HUES64 (cell line): Measurements from ENCODE around the gene EMC8. TPM values are rescaled to one million over a fixed set of nuclear protein-coding genes. Genes with fewer than 3 reads are reported as not detected.

ENCODE experiments used
- H3K27ac ChIP-seq: 2 replicates; pipeline ENCODE4 v1.7.0; 2013; ENCODE audit warnings: low read depth, low read length, inconsistent platforms
- H3K27me3 ChIP-seq: 2 replicates; pipeline ENCODE4 v1.6.1; 2013; ENCODE audit warnings: mild to moderate bottlenecking, low read length; ENCODE audit not compliant: insufficient read depth
- H3K36me3 ChIP-seq: 2 replicates; pipeline ENCODE4 v1.6.1; 2013; ENCODE audit warnings: mild to moderate bottlenecking, low read length; ENCODE audit not compliant: insufficient read depth
- H3K4me1 ChIP-seq: 2 replicates; pipeline ENCODE4 v1.6.1; 2013; ENCODE audit warnings: mild to moderate bottlenecking, low read length, moderate library complexity; ENCODE audit not compliant: insufficient read depth
- H3K4me3 ChIP-seq: 2 replicates; pipeline ENCODE4 v1.5.1; 2013; ENCODE audit warnings: mild to moderate bottlenecking, low read length, moderate library complexity
- H3K9ac ChIP-seq: 2 replicates; pipeline ENCODE4 v1.6.1; 2013; ENCODE audit warnings: mild to moderate bottlenecking, low read depth, low read length
- H3K9me3 ChIP-seq: 2 replicates; pipeline ENCODE4 v1.6.1; 2013; ENCODE audit warnings: low read depth, low read length; ENCODE audit not compliant: insufficient read depth
- WGBS: fragments of 150-250, 120-280 bp; methylation state at CpG from one replicate; pipeline ENCODE4 v1.1.7; 2013; ENCODE audit warnings: missing lambda C conversion rate; 5-methylcytosine and 5-hydroxymethylcytosine counted together
- polyA plus RNA-seq, 2 experiments: library from polyadenylated mRNA; stranded (reverse); fragments of 50-300 nt; gene quantifications; one replicate each; pipeline ENCODE4 v1.2.3, GENCODE V29; 2013

Gene EMC8
- 38.7 TPM for polyA plus RNA-seq (2013, experiment 1 of 2)
- polyA plus RNA-seq (2013, experiment 2 of 2), result 34.2 TPM

DNA sequence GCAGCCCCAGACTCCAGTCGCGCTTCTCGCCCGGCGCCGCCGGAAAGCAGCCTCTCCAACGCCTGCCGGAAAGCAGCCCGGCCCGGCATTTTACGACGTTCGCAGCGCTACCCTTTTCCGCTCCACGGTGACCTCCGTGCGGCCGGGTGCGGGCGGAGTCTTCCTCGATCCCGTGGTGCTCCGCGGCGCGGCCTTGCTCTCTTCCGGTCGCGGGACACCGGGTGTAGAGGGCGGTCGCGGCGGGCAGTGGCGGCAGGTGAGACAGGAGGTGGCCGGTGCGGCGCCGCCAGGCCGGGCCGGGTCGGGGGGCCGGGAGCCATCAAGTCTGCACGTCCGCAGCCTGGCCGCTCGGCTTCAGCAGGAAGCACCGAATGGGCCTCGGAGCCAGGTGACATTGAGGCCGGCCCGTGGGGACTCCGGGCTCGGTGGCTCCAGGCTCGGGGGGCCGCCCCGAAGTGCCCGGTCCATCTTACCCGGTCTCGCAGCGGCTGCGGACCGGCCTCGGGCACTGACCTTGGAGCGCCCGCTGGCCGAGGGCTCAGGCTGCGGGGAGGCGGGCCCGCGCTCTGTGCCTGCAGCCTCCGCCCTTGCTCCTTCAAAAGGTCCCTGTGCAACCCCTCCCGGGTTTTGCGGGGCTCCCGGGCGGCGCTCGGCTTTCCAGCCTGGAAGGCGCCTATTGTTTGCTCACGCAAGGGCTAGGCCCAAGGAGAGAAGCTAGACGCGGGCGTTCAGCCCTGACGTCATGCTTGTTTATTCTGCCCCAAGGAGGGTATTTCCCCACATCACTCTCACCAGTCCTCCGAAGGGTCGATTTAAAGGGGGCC is at the start of gene EMC8, which contains the start of gene COX4I1:
Gene EMC8, minus strand, starts transcription at position 48 of the 824 bp plus-strand sequence. CDS start 249 bp downstream, outside the sequence.
Gene COX4I1, plus strand, starts transcription at position 199 of the 824 bp plus-strand sequence. CDS start 1,511 bp downstream, outside the sequence.
- Histone ChIP-seq H3K27ac (peak within 1 kb of the TSS; percentile 91), H3K4me3 (peak within 1 kb of the TSS; percentile 95), H3K36me3 (peaks cover 63% of the 10 kb centered on the region), H3K9me3 (no peaks in the 10 kb centered on the region), H3K27me3 (no peaks in the 10 kb centered on the region), H3K4me1 (peaks cover 2% of the 10 kb centered on the region; the same call in 1 of the 2 replicates), H3K9ac (peak within 1 kb of the TSS; percentile 94)
- under 1% methylated on average over 87 of the region's 87 CpGs for WGBS

DNA sequence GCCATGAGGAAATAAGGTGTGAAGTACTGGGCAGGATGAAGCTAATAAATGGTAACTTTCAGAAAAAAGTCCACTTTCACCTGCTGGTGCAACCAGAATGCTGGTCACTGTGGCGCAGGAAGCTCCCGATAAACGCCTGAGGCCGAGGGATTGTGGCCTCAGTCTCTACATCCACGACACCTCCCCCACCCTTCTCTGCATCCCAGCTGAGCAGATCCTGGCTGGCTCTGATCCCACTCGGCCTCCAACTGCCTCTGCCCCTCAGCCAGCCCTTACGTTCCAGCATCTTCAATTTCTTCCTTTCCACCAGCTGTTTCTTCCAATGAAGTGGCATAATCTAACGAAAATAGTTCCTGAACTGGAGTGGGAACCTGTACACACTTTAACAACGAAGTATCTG is 49.6 kb upstream of the EMC8 start:
- Histone ChIP-seq H3K4me3 (no peak overlapping the region), H3K36me3 (no peaks in the 10 kb centered on the region), H3K4me1 (no peaks in the 10 kb centered on the region), H3K9me3 (no peaks in the 10 kb centered on the region), H3K9ac (no peak overlapping the region), H3K27ac (no peak overlapping the region), H3K27me3 (no peaks in the 10 kb centered on the region)
- WGBS, result 54% methylated on average over 9 of the region's 9 CpGs

DNA sequence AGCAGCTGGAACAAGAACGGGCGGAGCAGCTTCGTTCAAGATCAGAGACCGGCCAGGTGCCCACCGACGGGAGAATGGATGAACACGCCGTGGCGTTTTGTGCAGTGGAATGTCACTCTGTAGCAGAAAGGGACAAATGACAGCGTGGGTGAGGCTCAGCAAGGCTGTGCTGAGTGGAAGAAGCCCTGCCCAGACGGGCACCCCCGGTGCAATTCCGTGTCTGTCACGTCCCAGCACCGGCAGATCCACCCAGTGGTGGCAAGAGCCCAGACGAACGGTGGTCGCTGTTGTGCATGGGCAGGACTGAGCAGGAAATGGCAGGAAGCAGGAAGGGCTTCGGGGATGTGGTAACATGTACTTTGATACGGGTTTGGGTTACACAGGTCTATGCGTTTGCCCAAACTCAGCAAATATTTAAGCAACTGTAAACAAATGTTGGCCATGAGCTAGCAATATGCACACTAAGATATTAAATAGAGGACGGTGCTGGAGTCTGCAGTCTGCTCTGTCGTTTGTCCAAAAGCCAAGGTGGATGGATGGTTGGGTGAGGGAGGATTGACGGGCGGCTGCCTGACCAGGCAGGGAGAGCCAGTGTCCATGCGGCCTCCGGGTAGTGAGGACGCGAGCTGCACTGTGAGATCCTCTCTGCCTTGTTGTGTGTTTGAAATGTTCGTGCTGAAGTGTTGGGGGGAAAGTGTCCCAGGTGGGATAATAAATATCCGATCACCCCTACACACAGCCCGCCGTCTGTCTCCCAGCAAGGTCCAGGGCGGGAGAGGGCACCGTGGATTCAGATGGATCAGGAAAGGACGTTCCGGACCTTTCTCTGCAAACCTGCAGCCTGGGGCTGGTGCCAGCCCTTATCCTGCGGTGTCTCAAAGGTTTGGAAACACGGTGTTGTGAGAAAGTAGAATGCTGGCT is 48.6 kb upstream of the EMC8 start:
- H3K9me3 ChIP-seq, result no peaks in the 10 kb centered on the region
- no peaks in the 10 kb centered on the region for H3K27me3 ChIP-seq
- H3K4me1 ChIP-seq, result no peaks in the 10 kb centered on the region
- no peaks in the 10 kb centered on the region for H3K36me3 ChIP-seq
- H3K27ac ChIP-seq, result no peak overlapping the region
- H3K9ac ChIP-seq, result no peak overlapping the region
- no peak overlapping the region for H3K4me3 ChIP-seq
- WGBS, result 88% methylated on average over 39 of the region's 39 CpGs

DNA sequence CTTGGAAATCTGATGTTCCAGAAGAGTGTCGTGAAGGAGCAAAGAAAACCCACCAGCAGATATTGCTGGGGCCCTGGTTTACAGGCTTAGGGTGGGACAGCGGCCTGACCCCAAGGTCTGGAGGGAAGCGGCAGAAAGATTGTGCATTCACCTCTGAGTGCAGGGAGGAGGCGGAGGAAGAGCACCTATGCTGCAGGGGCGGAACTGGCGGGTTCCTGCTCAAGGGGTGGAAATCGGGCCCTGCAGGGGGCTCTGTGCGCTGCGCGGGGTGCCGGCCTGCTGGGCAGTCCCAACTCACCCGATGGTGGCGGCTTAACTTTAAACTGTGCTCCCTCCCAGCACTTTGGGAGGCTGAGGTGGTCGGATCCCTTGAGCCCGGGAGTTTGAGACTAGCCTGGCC is 47.7 kb upstream of the EMC8 start:
- Histone ChIP-seq H3K36me3 (no peaks in the 10 kb centered on the region), H3K9ac (no peak overlapping the region), H3K4me1 (no peaks in the 10 kb centered on the region), H3K27ac (no peak overlapping the region), H3K4me3 (no peak overlapping the region), H3K27me3 (no peaks in the 10 kb centered on the region), H3K9me3 (no peaks in the 10 kb centered on the region)
- WGBS, result 80% methylated on average over 15 of the region's 15 CpGs

DNA sequence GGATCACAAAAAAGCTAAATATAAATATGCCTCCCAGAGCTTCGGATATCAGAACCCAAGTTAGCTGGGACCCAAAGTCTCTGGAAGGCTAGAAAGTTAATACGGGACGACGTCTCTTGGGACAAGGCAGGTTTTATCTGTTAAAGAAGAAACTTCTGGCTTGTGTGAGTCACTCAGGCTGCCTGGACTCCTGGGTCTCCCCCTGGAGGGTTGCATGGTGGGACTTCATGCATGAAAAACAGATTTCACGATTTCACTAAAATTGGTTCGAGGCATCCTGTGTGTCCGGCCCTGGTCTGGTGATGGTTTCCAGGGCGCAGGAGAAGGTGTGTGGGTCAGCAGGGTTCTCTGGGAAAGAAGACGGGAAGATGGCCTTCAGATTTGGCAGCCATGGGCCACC is 47.1 kb upstream of the EMC8 start:
- Histone ChIP-seq H3K4me1 (no peaks in the 10 kb centered on the region), H3K27me3 (no peaks in the 10 kb centered on the region), H3K27ac (no peak overlapping the region), H3K9me3 (no peaks in the 10 kb centered on the region), H3K4me3 (no peak overlapping the region), H3K36me3 (no peaks in the 10 kb centered on the region), H3K9ac (no peak overlapping the region)
- WGBS, result 93% methylated on average over 9 of the region's 9 CpGs

DNA sequence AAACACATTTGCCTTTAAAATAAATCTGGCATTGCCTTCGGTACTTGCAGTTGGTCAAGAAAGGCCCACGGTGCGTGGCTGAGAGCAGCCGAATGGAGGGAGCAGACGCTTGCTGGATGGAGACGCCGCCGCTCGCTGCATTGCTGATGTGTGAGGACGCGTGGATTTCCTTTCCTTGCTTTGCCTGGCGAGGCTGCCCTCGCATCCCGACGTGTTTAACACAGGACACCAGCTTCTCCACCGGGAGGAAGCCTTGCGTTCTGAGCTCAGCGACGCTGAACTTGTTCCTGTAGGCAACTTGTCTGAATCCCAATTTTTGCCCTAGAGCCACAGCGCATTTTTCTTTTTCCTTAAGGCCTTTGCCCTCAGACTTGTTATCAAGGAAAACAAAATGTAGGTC is 45.9 kb upstream of the EMC8 start:
- no peaks in the 10 kb centered on the region for H3K4me1 ChIP-seq
- H3K36me3 ChIP-seq, result no peaks in the 10 kb centered on the region
- 95% methylated on average over 20 of the region's 20 CpGs for WGBS
- no peaks in the 10 kb centered on the region for H3K27me3 ChIP-seq
- no peaks in the 10 kb centered on the region for H3K9me3 ChIP-seq
- no peak overlapping the region for H3K27ac ChIP-seq
- no peak overlapping the region for H3K9ac ChIP-seq
- no peak overlapping the region for H3K4me3 ChIP-seq

DNA sequence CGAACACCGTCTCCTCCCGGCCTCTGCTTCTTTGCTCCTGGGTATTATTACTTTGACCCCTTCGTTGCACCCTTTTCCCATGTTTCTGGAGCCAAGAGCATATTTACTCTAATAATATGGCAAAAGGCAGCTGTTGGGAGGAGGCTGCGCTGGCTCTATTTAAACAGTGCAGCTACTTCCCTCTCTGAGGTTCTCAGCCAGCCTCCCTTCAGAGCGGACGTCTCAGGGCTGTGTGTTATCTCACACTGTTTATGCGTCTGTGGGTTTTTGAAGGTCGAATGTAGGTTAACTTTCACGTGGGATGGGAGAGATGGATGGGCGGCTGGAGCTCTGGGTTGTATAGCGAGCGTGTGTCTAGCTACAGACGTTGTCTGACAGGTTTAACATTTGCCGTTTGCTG is 45.4 kb upstream of the EMC8 start:
- WGBS, result 86% methylated on average over 15 of the region's 15 CpGs
- no peak overlapping the region for H3K9ac ChIP-seq
- H3K9me3 ChIP-seq, result no peaks in the 10 kb centered on the region
- H3K27ac ChIP-seq, result no peak overlapping the region
- no peaks in the 10 kb centered on the region for H3K36me3 ChIP-seq
- H3K27me3 ChIP-seq, result no peaks in the 10 kb centered on the region
- no peaks in the 10 kb centered on the region for H3K4me1 ChIP-seq
- no peak overlapping the region for H3K4me3 ChIP-seq

DNA sequence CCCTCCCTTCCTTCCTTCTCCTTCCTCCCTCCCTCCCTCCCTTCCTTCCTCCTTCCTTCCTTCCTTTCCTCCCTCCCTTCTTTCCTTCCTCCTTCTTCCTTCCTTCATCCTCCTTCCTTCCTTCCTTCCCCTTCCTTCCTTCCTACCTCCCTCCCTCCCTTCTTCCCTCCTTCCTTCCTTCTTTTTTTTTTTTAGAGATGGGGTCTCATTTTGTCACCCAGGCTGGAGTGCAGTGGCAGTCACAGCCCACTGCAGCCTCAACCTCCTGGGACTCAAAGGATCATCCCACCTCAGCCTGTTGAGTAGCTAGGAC is 44.8 kb upstream of the EMC8 start:
- Histone ChIP-seq H3K27ac (no peak overlapping the region), H3K9me3 (no peaks in the 10 kb centered on the region), H3K9ac (no peak overlapping the region), H3K4me1 (no peaks in the 10 kb centered on the region), H3K4me3 (no peak overlapping the region), H3K27me3 (no peaks in the 10 kb centered on the region), H3K36me3 (no peaks in the 10 kb centered on the region)

DNA sequence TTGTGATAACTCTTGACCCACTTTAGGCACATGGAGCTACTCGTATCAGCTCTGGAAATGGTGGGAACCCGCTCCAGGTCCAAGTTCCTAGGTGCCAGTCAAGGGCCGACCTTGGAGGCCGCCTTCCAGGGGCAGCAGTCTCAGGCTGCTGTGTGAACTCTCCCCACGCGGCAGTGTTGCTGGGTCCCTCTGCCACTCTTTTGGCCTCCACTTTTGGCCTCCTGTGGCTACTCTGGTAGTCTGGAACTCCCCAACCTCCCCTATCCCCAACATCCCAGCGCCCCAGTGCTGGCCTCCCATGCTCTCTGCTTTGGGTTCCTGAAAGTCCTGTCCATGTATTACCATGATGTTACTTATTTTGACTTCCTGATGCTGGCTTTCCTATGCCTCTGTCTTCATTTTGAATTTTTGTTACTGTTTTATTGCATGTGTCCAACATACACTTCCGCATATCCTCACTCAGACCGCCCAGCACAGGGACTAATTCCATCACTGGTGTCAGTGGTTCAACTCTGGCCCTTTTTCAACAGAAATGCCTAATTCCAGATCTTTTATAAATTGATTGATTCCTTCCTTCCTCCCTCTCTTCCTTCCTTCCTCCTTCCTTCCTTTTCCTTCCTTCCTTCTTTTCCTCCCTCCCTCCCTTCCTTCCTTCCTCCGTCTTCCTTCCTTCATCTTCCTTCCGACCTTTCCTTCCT is 44.3 kb upstream of the EMC8 start:
- WGBS, result 91% methylated on average over 11 of the region's 11 CpGs
- H3K4me1 ChIP-seq, result no peaks in the 10 kb centered on the region
- H3K9ac ChIP-seq, result no peak overlapping the region
- no peaks in the 10 kb centered on the region for H3K9me3 ChIP-seq
- no peak overlapping the region for H3K4me3 ChIP-seq
- no peaks in the 10 kb centered on the region for H3K36me3 ChIP-seq
- H3K27me3 ChIP-seq, result no peaks in the 10 kb centered on the region
- no peak overlapping the region for H3K27ac ChIP-seq

DNA sequence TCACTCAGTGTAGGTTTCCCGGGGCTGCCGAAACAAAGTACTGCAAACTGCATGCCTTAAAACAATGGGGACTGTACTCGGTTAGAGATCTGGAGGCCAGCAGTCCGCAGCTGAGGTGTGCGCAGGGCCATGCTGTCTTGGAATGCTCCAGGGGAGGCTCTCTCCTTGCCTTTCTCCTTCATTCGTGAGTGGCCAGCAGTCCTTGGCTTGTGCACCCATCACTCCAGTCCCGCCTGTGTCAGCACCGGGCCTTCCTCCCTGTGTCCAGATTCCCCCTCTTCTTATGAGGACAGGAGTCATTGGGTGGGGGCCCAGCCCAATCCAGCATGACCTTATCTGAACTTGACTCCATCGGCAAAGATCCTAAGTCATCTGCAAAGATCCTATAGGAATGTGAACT is 43.5 kb upstream of the EMC8 start:
- no peak overlapping the region for H3K9ac ChIP-seq
- H3K9me3 ChIP-seq, result no peaks in the 10 kb centered on the region
- no peak overlapping the region for H3K27ac ChIP-seq
- H3K4me1 ChIP-seq, result no peaks in the 10 kb centered on the region
- no peaks in the 10 kb centered on the region for H3K36me3 ChIP-seq
- no peak overlapping the region for H3K4me3 ChIP-seq
- WGBS, result 94% methylated on average over 9 of the region's 9 CpGs
- H3K27me3 ChIP-seq, result no peaks in the 10 kb centered on the region

DNA sequence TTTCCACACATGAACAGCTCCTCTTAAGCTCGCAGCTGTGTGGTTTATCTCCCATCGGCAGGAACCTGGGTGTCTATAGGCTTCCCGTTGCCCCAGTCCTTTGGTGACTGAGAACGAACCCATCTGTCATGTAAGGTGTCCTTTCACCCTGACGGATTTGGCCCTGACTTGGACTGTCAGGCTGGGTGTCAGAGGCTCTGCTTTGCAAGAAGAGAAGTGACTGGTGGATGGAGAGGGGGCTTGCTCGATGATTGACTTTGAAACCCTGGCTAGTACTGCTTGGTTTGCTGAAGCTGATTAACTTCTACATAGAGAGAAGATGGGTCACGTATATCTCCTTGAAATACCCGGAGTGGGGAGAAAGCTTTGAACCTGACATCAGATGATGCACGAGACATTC is 43.1 kb upstream of the EMC8 start:
- Histone ChIP-seq H3K27me3 (no peaks in the 10 kb centered on the region), H3K36me3 (no peaks in the 10 kb centered on the region), H3K9me3 (no peaks in the 10 kb centered on the region), H3K4me3 (no peak overlapping the region), H3K9ac (no peak overlapping the region), H3K4me1 (no peaks in the 10 kb centered on the region), H3K27ac (no peak overlapping the region)
- 92% methylated on average over 9 of the region's 9 CpGs for WGBS
